ENCODE results near the gene REPS1. TPM values are rescaled to one million over a fixed set of nuclear protein-coding genes. Genes with fewer than 3 reads are reported as not detected.
"Not testable (repeated sequence)": the region's sequence is repeated elsewhere in the genome, so short reads cannot be mapped to it uniquely, and the experiment has no call there.

REPS1 gene
- total RNA-seq, 2 experiments from 2014 or later = 25.8 to 28.8 TPM

GRCh38 chr6:138945354-138945753 is 42.7 kb downstream of the REPS1 start:
- Mint-ChIP-seq H3K27ac (no peak overlapping the region), H3K27me3 (ENCODE audit: low read depth) (no peaks in the 10 kb centered on the region), H3K4me3 (no peak overlapping the region), H3K4me1 (ENCODE audit: low read depth) (peaks cover 34% of the 10 kb centered on the region), H3K36me3 (ENCODE audit: low read depth) (peaks cover 40% of the 10 kb centered on the region), H3K9me3 (no peaks in the 10 kb centered on the region)
- CTCF ChIA-PET = no interaction called here
- peak; percentile 15 for DNase-seq
- intact Hi-C loops (cut with micrococcal nuclease) = no loop called here

DNA sequence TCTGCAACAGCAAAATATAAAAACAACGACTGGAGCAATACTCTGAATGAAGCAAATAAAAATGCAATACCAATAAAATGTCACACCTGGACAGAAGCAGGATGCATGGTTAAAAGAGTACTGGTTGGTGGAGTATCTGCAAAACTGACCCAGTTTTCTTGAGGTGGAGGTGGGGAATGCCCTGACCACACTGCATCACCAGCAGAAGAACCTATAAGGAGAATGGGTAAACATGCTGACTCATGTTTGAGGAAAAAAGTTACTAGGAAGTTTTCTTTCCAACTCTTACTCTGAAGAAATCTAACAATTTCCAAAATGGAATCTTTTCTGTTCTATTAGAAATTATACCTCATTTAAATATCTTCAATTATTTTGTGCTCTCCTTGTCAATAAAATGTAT is 43.6 kb downstream of the REPS1 start:
- Mint-ChIP-seq H3K36me3 (ENCODE audit: low read depth) (peaks cover 46% of the 10 kb centered on the region), H3K27me3 (ENCODE audit: low read depth) (no peaks in the 10 kb centered on the region), H3K4me1 (ENCODE audit: low read depth) (peaks cover 29% of the 10 kb centered on the region), H3K27ac (no peak overlapping the region), H3K4me3 (no peak overlapping the region), H3K9me3 (no peaks in the 10 kb centered on the region)
- CTCF ChIA-PET = no interaction called here
- DNase-seq = peak; percentile 25
- intact Hi-C loops (cut with micrococcal nuclease) = no loop called here

DNA sequence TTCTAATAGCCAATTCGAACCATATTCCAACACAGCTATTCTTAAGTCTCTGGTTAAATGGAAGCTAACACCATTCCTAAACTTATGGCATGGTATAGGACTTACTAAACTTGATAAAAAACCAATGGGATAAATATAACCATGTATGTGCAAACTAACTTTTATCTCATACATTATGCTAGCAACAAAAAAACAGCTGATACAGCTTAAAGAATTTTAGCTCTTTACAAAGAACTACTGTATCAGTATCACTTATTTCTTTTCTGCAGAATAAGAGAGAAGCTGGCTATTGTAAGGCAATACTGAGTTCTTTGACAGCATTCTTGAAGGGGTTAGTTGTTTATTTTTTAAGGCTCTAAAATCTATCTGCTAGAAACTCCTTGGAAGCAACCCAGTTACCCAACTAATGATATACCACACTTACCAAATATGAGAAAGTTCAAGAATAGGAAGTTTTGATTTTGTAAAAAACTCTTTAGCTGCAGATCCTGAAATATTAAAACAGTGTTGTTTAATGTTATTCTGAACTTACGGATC is 44.9 kb downstream of the REPS1 start:
- DNase-seq = no peak
- CTCF ChIA-PET = interaction anchor here (1.0 to 1.3 kb wide), 2 partner anchors 13 to 118 kb away, joined by 3 to 6 read pairs; no protein-coding TSS in a partner anchor
- Mint-ChIP-seq H3K36me3 (ENCODE audit: low read depth) (peaks cover 56% of the 10 kb centered on the region), H3K27ac (no peak overlapping the region), H3K9me3 (no peaks in the 10 kb centered on the region), H3K27me3 (ENCODE audit: low read depth) (no peaks in the 10 kb centered on the region), H3K4me3 (no peak overlapping the region), H3K4me1 (ENCODE audit: low read depth) (peaks cover 23% of the 10 kb centered on the region)
- intact Hi-C loops (cut with micrococcal nuclease) = no loop called here

DNA sequence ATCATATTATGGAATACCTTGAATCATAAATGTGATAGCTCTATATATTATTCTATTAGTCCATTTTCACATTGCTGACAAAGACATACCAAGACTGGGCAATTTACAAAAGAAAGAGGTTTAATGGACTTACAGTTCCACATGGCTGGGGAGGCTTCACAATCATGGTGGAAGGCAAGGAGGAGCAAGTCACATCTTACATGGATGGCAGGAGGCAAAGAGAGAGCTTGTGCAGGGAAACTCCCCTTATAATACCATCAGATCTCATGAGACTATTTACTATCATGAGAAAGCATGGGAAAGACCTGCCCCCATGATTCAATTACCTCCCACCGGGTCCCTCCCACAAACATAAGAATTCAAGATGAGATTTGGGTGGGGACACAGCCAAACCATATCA is 51.2 kb downstream of the REPS1 start:
- peaks cover 52% of the 10 kb centered on the region for H3K36me3 Mint-ChIP-seq (ENCODE audit: low read depth)
- intact Hi-C loops (cut with micrococcal nuclease); DNase-seq; CTCF ChIA-PET; H3K27ac Mint-ChIP-seq; H3K9me3 Mint-ChIP-seq; H3K4me1 Mint-ChIP-seq (ENCODE audit: low read depth); H3K27me3 Mint-ChIP-seq (ENCODE audit: low read depth); H3K4me3 Mint-ChIP-seq: not testable (repeated sequence)

DNA sequence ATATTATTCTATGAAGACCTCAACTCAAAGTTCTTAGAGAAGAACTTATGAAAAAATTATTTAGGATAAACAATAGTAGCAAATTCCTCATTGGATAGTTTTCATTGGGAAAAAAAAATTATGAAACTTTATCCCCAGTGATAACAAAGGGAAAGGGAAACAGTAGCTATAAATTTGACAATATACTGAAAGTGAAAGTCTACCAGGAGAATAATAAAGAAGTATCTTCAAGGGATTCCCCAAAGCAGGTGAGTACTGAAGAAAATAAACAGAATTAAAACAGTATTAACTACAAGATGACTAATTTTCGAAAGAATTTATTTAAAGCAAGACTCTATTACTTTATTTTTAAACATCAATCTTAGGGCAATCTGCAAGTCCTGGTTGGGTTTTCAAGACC is 56.4 kb downstream of the REPS1 start:
- peaks cover 18% of the 10 kb centered on the region for H3K36me3 Mint-ChIP-seq (ENCODE audit: low read depth)
- H3K9me3 Mint-ChIP-seq = peaks cover 2% of the 10 kb centered on the region
- CTCF ChIA-PET = interaction anchor here (0.6 kb wide), 1 partner anchor 129 kb away, joined by 3 read pairs; no protein-coding TSS in a partner anchor
- H3K4me3 Mint-ChIP-seq = no peak overlapping the region
- H3K4me1 Mint-ChIP-seq (ENCODE audit: low read depth) = peaks cover 8% of the 10 kb centered on the region
- H3K27me3 Mint-ChIP-seq (ENCODE audit: low read depth) = no peaks in the 10 kb centered on the region
- intact Hi-C loops (cut with micrococcal nuclease) = no loop called here
- H3K27ac Mint-ChIP-seq = no peak overlapping the region
- no peak for DNase-seq

- Mint-ChIP-seq H3K4me1 (ENCODE audit: low read depth) (peaks cover under 1% of the 10 kb centered on the region), H3K27me3 (ENCODE audit: low read depth) (no peaks in the 10 kb centered on the region), H3K27ac (no peak overlapping the region), H3K36me3 (ENCODE audit: low read depth) (peaks cover 8% of the 10 kb centered on the region), H3K9me3 (no peaks in the 10 kb centered on the region), H3K4me3 (no peak overlapping the region)
- intact Hi-C loops (cut with micrococcal nuclease) = no loop called here
- CTCF ChIA-PET = interaction anchor here (0.6 kb wide), 2 partner anchors 448 to 1065 kb away, joined by 3 read pairs; no protein-coding TSS in a partner anchor
- no peak for DNase-seq
Measured at GRCh38 chr6:138926579-138926978, 61.5 kb downstream of the REPS1 start.

GRCh38 chr6:138925806-138926205 is 62.2 kb downstream of the REPS1 start:
- peaks cover 8% of the 10 kb centered on the region for H3K36me3 Mint-ChIP-seq (ENCODE audit: low read depth)
- no peak overlapping the region for H3K4me3 Mint-ChIP-seq
- no peak for DNase-seq
- intact Hi-C loops (cut with micrococcal nuclease) = no loop called here
- CTCF ChIA-PET = no interaction called here
- H3K9me3 Mint-ChIP-seq = no peaks in the 10 kb centered on the region
- H3K27me3 Mint-ChIP-seq (ENCODE audit: low read depth) = no peaks in the 10 kb centered on the region
- H3K27ac Mint-ChIP-seq = no peak overlapping the region
- no peaks in the 10 kb centered on the region for H3K4me1 Mint-ChIP-seq (ENCODE audit: low read depth)

DNA sequence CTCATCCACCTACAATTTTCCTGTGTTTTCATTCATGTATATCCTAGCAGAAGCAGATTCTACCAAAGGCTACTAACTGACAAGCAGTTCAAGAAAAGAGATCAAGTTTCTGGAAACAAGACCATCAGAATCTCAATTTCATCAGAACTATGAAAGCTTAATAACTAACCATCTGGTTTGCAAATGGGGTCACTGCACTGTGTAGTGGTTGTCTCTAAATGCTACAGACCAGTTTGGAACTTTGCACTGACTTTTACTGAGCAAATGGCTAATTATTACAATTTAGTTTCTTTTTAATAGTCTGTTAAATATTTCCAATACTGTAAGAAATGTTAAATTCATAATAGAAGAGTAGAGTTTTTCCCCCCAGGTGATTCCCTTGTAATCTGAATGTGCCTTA is 64.5 kb downstream of the REPS1 start:
- Mint-ChIP-seq H3K27me3 (ENCODE audit: low read depth) (no peaks in the 10 kb centered on the region), H3K4me1 (ENCODE audit: low read depth) (no peaks in the 10 kb centered on the region), H3K4me3 (no peak overlapping the region), H3K36me3 (ENCODE audit: low read depth) (peaks cover 20% of the 10 kb centered on the region), H3K27ac (no peak overlapping the region), H3K9me3 (no peaks in the 10 kb centered on the region)
- no peak for DNase-seq
- intact Hi-C loops (cut with micrococcal nuclease) = no loop called here
- CTCF ChIA-PET = no interaction called here

GRCh38 chr6:138920906-138921305 is 67.1 kb downstream of the REPS1 start:
- Mint-ChIP-seq H3K4me1 (ENCODE audit: low read depth) (no peaks in the 10 kb centered on the region), H3K27ac (no peak overlapping the region), H3K4me3 (no peak overlapping the region), H3K36me3 (ENCODE audit: low read depth) (peaks cover 20% of the 10 kb centered on the region), H3K27me3 (ENCODE audit: low read depth) (no peaks in the 10 kb centered on the region), H3K9me3 (no peaks in the 10 kb centered on the region)
- intact Hi-C loops (cut with micrococcal nuclease) = no loop called here
- CTCF ChIA-PET = no interaction called here
- no peak for DNase-seq

- Mint-ChIP-seq H3K27ac (no peak overlapping the region), H3K27me3 (ENCODE audit: low read depth) (no peaks in the 10 kb centered on the region), H3K4me3 (no peak overlapping the region), H3K4me1 (ENCODE audit: low read depth) (no peaks in the 10 kb centered on the region), H3K36me3 (ENCODE audit: low read depth) (peaks cover 45% of the 10 kb centered on the region), H3K9me3 (no peaks in the 10 kb centered on the region)
- DNase-seq = no peak
- intact Hi-C loops (cut with micrococcal nuclease) = no loop called here
- CTCF ChIA-PET = no interaction called here
Measured at GRCh38 chr6:138914701-138915100, 73.4 kb downstream of the REPS1 start.

GRCh38 chr6:138912308-138912707 is 75.7 kb downstream of the REPS1 start:
- H3K27me3 Mint-ChIP-seq (ENCODE audit: low read depth) = no peaks in the 10 kb centered on the region
- no peaks in the 10 kb centered on the region for H3K4me1 Mint-ChIP-seq (ENCODE audit: low read depth)
- H3K9me3 Mint-ChIP-seq = no peaks in the 10 kb centered on the region
- no peak overlapping the region for H3K4me3 Mint-ChIP-seq
- intact Hi-C loops (cut with micrococcal nuclease) = no loop called here
- peak; percentile 5 for DNase-seq
- H3K27ac Mint-ChIP-seq = no peak overlapping the region
- CTCF ChIA-PET = interaction anchor here (0.6 to 1.6 kb wide), 2 partner anchors 10 to 76 kb away, joined by 3 read pairs; partner anchors contain the start of gene REPS1
- peaks cover 46% of the 10 kb centered on the region for H3K36me3 Mint-ChIP-seq (ENCODE audit: low read depth)

DNA sequence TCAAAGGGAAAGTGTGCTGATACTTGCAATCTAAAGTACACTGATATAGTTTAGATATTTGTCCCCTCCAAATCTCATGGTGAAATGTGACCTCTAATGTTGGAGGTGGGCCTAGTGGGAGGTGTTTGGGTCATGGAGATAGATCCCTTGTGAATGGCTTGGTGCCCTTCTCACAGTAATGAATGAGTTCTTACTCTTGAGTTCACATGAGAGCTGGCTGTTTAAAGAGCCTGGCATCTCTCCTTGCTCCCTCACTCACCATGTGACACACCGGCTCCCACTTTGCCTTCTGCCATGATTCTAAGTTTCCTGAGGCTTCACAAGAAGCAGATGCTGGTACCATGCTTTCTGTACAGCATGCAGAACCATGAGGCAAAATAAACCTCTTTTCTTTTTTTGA is 78.1 kb downstream of the REPS1 start:
- H3K36me3 Mint-ChIP-seq (ENCODE audit: low read depth) = peaks cover 55% of the 10 kb centered on the region
- no peak overlapping the region for H3K4me3 Mint-ChIP-seq
- no peaks in the 10 kb centered on the region for H3K27me3 Mint-ChIP-seq (ENCODE audit: low read depth)
- CTCF ChIA-PET = interaction anchor here (0.6 kb wide), 1 partner anchor 1591 kb away, joined by 4 read pairs; no protein-coding TSS in a partner anchor
- H3K27ac Mint-ChIP-seq = no peak overlapping the region
- DNase-seq = no peak
- intact Hi-C loops (cut with micrococcal nuclease) = no loop called here
- H3K4me1 Mint-ChIP-seq (ENCODE audit: low read depth) = no peaks in the 10 kb centered on the region
- no peaks in the 10 kb centered on the region for H3K9me3 Mint-ChIP-seq

DNA sequence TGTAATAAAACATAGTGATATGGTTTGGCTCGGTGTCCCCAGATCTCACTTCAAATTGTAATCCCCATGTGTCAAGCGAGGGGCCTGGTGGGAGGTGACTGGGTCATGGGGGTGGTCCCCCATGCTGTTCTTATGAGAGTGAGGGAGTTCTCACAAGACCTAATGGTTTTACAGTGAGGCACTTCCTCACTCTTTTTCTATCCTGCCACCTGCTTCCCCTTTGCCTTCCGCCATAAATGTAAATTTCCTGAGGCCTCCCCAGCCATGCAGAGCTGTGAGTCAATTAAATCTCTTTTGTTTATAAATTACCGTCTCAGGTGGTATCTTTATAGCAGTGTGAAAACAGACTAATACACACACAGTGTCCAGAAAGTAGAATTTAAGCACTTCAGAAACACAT is 78.5 kb downstream of the REPS1 start:
- Mint-ChIP-seq H3K4me3 (no peak overlapping the region), H3K27ac (no peak overlapping the region), H3K9me3 (no peaks in the 10 kb centered on the region), H3K36me3 (ENCODE audit: low read depth) (peaks cover 55% of the 10 kb centered on the region), H3K4me1 (ENCODE audit: low read depth) (no peaks in the 10 kb centered on the region), H3K27me3 (ENCODE audit: low read depth) (no peaks in the 10 kb centered on the region)
- intact Hi-C loops (cut with micrococcal nuclease) = no loop called here
- DNase-seq = no peak
- CTCF ChIA-PET = no interaction called here

Measured in activated naive CD4-positive, alpha-beta T cell treated with anti-CD3 and anti-CD28 coated beads for 36 hours (primary cell).